Right cardiac atrium (tissue), 5 donors: ENCODE results near the gene SERGEF. TPM values are rescaled to one million over a fixed set of nuclear protein-coding genes. Genes with fewer than 3 reads are reported as not detected.
A peak's percentile ranks its signal among the peaks of the same experiment; 100 is the strongest.

ENCODE experiments used
- ATAC-seq, 2 donors: fragments of 200-7000 bp; cut with Tn5 transposase; one replicate each; pipeline versions ENCODE4 v1.8.0 to v1.9.1; 2020; ENCODE audit warnings: moderate library complexity in 2 of 2, mild to moderate bottlenecking in 1 of 2
- DNase-seq, 3 donors: peaks; one replicate each; pipeline ENCODE4 v3.0.0-alpha.2; 2020
- H3K27ac ChIP-seq: one replicate; pipeline ENCODE4 v1.5.1; 2013; ENCODE audit warnings: mild to moderate bottlenecking, low read length, control low read depth, moderate library complexity
- H3K27me3 ChIP-seq: one replicate; pipeline ENCODE4 v1.6.1; 2013; ENCODE audit not compliant: control insufficient read depth, insufficient read depth
- H3K4me1 ChIP-seq: one replicate; pipeline ENCODE4 v1.6.1; 2013; ENCODE audit warnings: low read length; ENCODE audit not compliant: control insufficient read depth, insufficient read depth
- H3K4me3 ChIP-seq: one replicate; pipeline ENCODE4 v1.5.1; 2013; ENCODE audit warnings: low read length, control low read depth
- H3K9me3 ChIP-seq: one replicate; pipeline ENCODE4 v1.6.1; 2013; ENCODE audit warnings: low read length; ENCODE audit not compliant: control insufficient read depth
- WGBS: extraction: QIAGEN DNeasy Blood & Tissue Kit; methylation state at CpG from one replicate; pipeline ENCODE4 v1.1.7; 2013; 5-methylcytosine and 5-hydroxymethylcytosine counted together
- intact Hi-C, 4 donors: fragments of 100-400 bp; cut with DNase I; formaldehyde crosslinking; loops; one replicate each; pipeline versions ENCODE4 v1.11.0 to v1.14.0; 2022 to 2023
- polyA plus RNA-seq: library from polyadenylated mRNA; stranded (reverse); fragments of 200-250 nt; gene quantifications from one replicate; pipeline ENCODE4 v1.2.3, GENCODE V29; 2013
- total RNA-seq, 4 donors: library from RNA; stranded (reverse); fragmentation: NEBNext Ultra II Directional; extraction: Animal tissue kit (Norgen Biotek cat#: 25700); gene quantifications; one replicate each; pipeline ENCODE4 v1.2.1, GENCODE V29; 2021
- donor health status: healthy with polysubstance abuse.
- donor health status: DM: no; HTN: yes; CAD: no.
- donor health status: DM: no; HTN: no; CAD: no.
- donor health status: DM: no; HTN: yes; CAD: no; lungs with severe emphysema.
- donor health status: DM: yes; HTN: yes; CAD: no.

Gene SERGEF
- total and polyA plus RNA-seq, 5 donors: 30.8 to 44.7 (median 31.6) TPM

GRCh38 chr11:17812091-17812864, 200.6 kb downstream of the SERGEF start:
- no peak overlapping the region for H3K4me3 ChIP-seq
- DNase-seq: no peak
- H3K4me1 ChIP-seq: peaks cover 12% of the 10 kb centered on the region
- no peak overlapping the region for H3K27ac ChIP-seq
- H3K27me3 ChIP-seq: no peaks in the 10 kb centered on the region
- no peak for ATAC-seq
- 53% methylated on average over 2 of the region's 2 CpGs for WGBS
- intact Hi-C loops: no loop called here
- H3K9me3 ChIP-seq: no peaks in the 10 kb centered on the region

- H3K4me1 ChIP-seq: peaks cover 8% of the 10 kb centered on the region
- WGBS: 71% methylated on average over 7 of the region's 7 CpGs
- ATAC-seq: no peak
Measured at GRCh38 chr11:17811352-17811751, 201.5 kb downstream of the SERGEF start.

GRCh38 chr11:17810746-17811145, 202.1 kb downstream of the SERGEF start:
- DNase-seq (peak in 1 of 3 donors; percentile 47), ATAC-seq (peak in 1 of 2 donors; percentile 32)
- H3K9me3 ChIP-seq: no peaks in the 10 kb centered on the region
- no peak overlapping the region for H3K4me3 ChIP-seq
- H3K27me3 ChIP-seq: no peaks in the 10 kb centered on the region
- WGBS: 22% methylated on average over 3 of the region's 3 CpGs
- H3K4me1 ChIP-seq: peaks cover 8% of the 10 kb centered on the region
- H3K27ac ChIP-seq: no peak overlapping the region
- intact Hi-C loops: no loop called here

More at GRCh38 chr11:17811352-17811751, 201.5 kb downstream of the SERGEF start:
- Histone ChIP-seq H3K27ac (no peak overlapping the region), H3K4me3 (no peak overlapping the region), H3K9me3 (no peaks in the 10 kb centered on the region), H3K27me3 (no peaks in the 10 kb centered on the region)
- intact Hi-C loops: no loop called here
- DNase-seq: no peak

- WGBS: 92% methylated on average over 1 of the region's 1 CpG
- no peaks in the 10 kb centered on the region for H3K9me3 ChIP-seq
- ATAC-seq (no peak), DNase-seq (no peak)
- H3K27me3 ChIP-seq: no peaks in the 10 kb centered on the region
- no peak overlapping the region for H3K4me3 ChIP-seq
- peaks cover 8% of the 10 kb centered on the region for H3K4me1 ChIP-seq
- H3K27ac ChIP-seq: no peak overlapping the region
- intact Hi-C loops: no loop called here
Measured at GRCh38 chr11:17810041-17810440, 202.8 kb downstream of the SERGEF start.

- H3K27ac ChIP-seq: no peak overlapping the region
- 75% methylated on average over 4 of the region's 4 CpGs for WGBS
- ATAC-seq: peak in 1 of 2 donors; percentile 55
- H3K27me3 ChIP-seq: no peaks in the 10 kb centered on the region
- no peaks in the 10 kb centered on the region for H3K9me3 ChIP-seq
- H3K4me1 ChIP-seq: peaks cover 8% of the 10 kb centered on the region
- DNase-seq: no peak
- H3K4me3 ChIP-seq: no peak overlapping the region
- intact Hi-C loops: no loop called here
Measured at GRCh38 chr11:17807034-17807433, 205.8 kb downstream of the SERGEF start.

- ATAC-seq: peak in 1 of 2 donors; percentile 38
- Histone ChIP-seq H3K4me1 (peaks cover 7% of the 10 kb centered on the region), H3K27ac (no peak overlapping the region), H3K27me3 (no peaks in the 10 kb centered on the region), H3K4me3 (no peak overlapping the region), H3K9me3 (no peaks in the 10 kb centered on the region)
- WGBS: 66% methylated on average over 1 of the region's 1 CpG
- intact Hi-C loops: no loop called here
- DNase-seq: no peak
Measured at GRCh38 chr11:17805873-17806272, 207.0 kb downstream of the SERGEF start.

- Histone ChIP-seq H3K9me3 (no peaks in the 10 kb centered on the region), H3K27ac (no peak overlapping the region), H3K4me3 (no peak overlapping the region), H3K4me1 (peaks cover under 1% of the 10 kb centered on the region), H3K27me3 (no peaks in the 10 kb centered on the region)
- WGBS: 96% methylated on average over 4 of the region's 4 CpGs
- no peak for ATAC-seq
- intact Hi-C loops: no loop called here
- DNase-seq: no peak
Measured at GRCh38 chr11:17805043-17805442, 207.8 kb downstream of the SERGEF start.

- intact Hi-C loops: no loop called here
- no peaks in the 10 kb centered on the region for H3K9me3 ChIP-seq
- no peak overlapping the region for H3K27ac ChIP-seq
- H3K27me3 ChIP-seq: no peaks in the 10 kb centered on the region
- 87% methylated on average over 7 of the region's 7 CpGs for WGBS
- ATAC-seq: no peak
- no peak overlapping the region for H3K4me3 ChIP-seq
- no peak for DNase-seq
- H3K4me1 ChIP-seq: no peaks in the 10 kb centered on the region
Measured at GRCh38 chr11:17803754-17804334, 209.0 kb downstream of the SERGEF start.

- H3K27me3 ChIP-seq: no peaks in the 10 kb centered on the region
- H3K4me3 ChIP-seq: no peak overlapping the region
- intact Hi-C loops: no loop called here
- WGBS: 96% methylated on average over 4 of the region's 4 CpGs
- H3K9me3 ChIP-seq: no peaks in the 10 kb centered on the region
- H3K27ac ChIP-seq: no peak overlapping the region
- ATAC-seq: no peak
- H3K4me1 ChIP-seq: peaks cover 2% of the 10 kb centered on the region
- DNase-seq: no peak
Measured at GRCh38 chr11:17802491-17802890, 210.4 kb downstream of the SERGEF start.

GRCh38 chr11:17801166-17801565, 211.7 kb downstream of the SERGEF start:
- Histone ChIP-seq H3K9me3 (no peaks in the 10 kb centered on the region), H3K4me3 (no peak overlapping the region), H3K4me1 (peaks cover 2% of the 10 kb centered on the region), H3K27me3 (no peaks in the 10 kb centered on the region), H3K27ac (no peak overlapping the region)
- DNase-seq (no peak), ATAC-seq (no peak)
- WGBS: 93% methylated on average over 4 of the region's 4 CpGs
- intact Hi-C loops: no loop called here

- H3K9me3 ChIP-seq: no peaks in the 10 kb centered on the region
- WGBS: 97% methylated on average over 5 of the region's 5 CpGs
- H3K27me3 ChIP-seq: no peaks in the 10 kb centered on the region
- no peak for DNase-seq
- intact Hi-C loops: no loop called here
- H3K4me3 ChIP-seq: no peak overlapping the region
- no peak for ATAC-seq
- peak overlapping the region; percentile 91 for H3K27ac ChIP-seq
- peaks cover 2% of the 10 kb centered on the region for H3K4me1 ChIP-seq
Measured at GRCh38 chr11:17799147-17799546, 213.7 kb downstream of the SERGEF start.
